DOHH2 (cell line): Measurements from ENCODE around the gene LRRC27.

Source experiments
- CTCF ChIP-seq: fragments of 200-600 bp; sonication (generic); IDR thresholded peaks from one replicate; pipeline ENCODE4 v1.5.1; 2014; ENCODE audit warnings: antibody characterized with exemption, mild to moderate bottlenecking, low read depth, low read length; ENCODE audit not compliant: poor library complexity, severe bottlenecking
- EZH2phosphoT487 ChIP-seq: fragments of 200-600 bp; sonication (generic); IDR thresholded peaks from 2 replicates; pipeline ENCODE4 v1.6.1; 2017; ENCODE audit warnings: borderline replicate concordance, mild to moderate bottlenecking, antibody characterized with exemption, low read length, moderate library complexity, mixed read lengths

DNA sequence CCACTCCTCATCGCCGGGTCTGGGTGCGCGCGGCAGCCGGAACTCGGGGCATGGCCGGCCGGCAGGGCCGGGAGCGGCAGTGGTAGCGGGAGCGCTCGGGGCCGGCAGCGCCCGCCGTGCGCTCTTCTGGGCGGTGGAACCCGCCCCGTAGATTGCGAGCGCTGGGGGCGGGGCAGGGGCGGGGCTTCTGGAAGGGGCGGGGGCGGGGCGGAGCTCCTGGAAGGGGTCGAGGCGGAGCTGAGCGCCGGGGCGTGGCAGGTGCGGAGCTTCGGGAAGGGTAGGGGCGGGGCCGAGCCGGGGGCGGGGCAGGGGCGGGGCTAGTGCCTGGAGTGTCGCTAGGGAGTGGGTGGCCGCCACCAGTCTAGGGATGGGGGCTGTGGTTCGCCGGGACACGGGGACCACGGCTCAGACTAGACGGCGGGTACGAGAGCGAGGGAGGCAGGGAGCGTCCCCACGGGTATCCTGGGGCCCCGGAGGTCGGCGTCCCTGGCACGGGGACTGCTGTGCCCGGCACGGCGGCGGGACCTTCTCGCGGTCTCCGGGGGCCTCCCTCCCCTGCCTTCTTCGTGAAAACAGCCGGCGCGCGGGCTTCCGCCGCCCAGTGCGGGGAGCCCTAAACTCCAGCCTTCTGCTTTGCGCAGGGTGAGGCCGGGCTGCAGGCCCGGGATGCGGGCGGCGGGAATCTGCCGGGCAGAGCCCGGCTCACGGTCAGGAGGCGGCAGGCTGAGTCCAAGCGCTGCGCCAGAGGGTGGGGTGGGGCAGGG is 24.0 kb upstream of the LRRC27 start, which contains the start of gene STK32C:
- TF ChIP-seq CTCF = no peak
- TF ChIP-seq EZH2phosphoT487 = no peak
